Measurements from ENCODE around the gene MTA2.

Gene MTA2

GRCh38 chr11:62612366-62613290, 11.0 kb upstream of the MTA2 start, which contains the start of the genes EML3 and ROM1:
Gene EML3, minus strand, starts transcription at chr11:62612775. Its CDS starts 318 bp downstream, at chr11:62612457.
Gene ROM1, plus strand, starts transcription at chr11:62613257. Its CDS starts 25 bp downstream, at chr11:62613282.
- peak; percentile 85 for DNase-seq

GRCh38 chr11:62611705-62612365, 10.2 kb upstream of the MTA2 start:
- DNase-seq = peak; percentile 72

GRCh38 chr11:62610814-62611704, 9.4 kb upstream of the MTA2 start:
- DNase-seq = no peak

GRCh38 chr11:62610403-62610802, 8.7 kb upstream of the MTA2 start:
- DNase-seq = no peak

GRCh38 chr11:62608776-62609175, 7.1 kb upstream of the MTA2 start:
- no peak for DNase-seq

- DNase-seq = no peak
Observed at GRCh38 chr11:62607714-62608113, 6.0 kb upstream of the MTA2 start.

GRCh38 chr11:62605902-62606301, 4.2 kb upstream of the MTA2 start:
- DNase-seq = no peak

GRCh38 chr11:62605467-62605866, 3.8 kb upstream of the MTA2 start:
- DNase-seq = no peak

- DNase-seq = no peak
Observed at GRCh38 chr11:62604460-62605120, 2.9 kb upstream of the MTA2 start.

- no peak for DNase-seq
Observed at GRCh38 chr11:62603776-62604299, 2.2 kb upstream of the MTA2 start.

- DNase-seq = no peak
Observed at GRCh38 chr11:62603072-62603408, 1.4 kb upstream of the MTA2 start.

- DNase-seq = peak; percentile 33
Observed at GRCh38 chr11:62602141-62603071, 741 bp upstream of the MTA2 start.

GRCh38 chr11:62601122-62601371, 618 bp downstream of the MTA2 start:
- DNase-seq = peak; percentile 64

GRCh38 chr11:62600367-62601121, 1.1 kb downstream of the MTA2 start:
- no peak for DNase-seq

GRCh38 chr11:62599901-62600300, 1.8 kb downstream of the MTA2 start:
- no peak for DNase-seq

- DNase-seq = peak; percentile 96
Observed at GRCh38 chr11:62599069-62599696, 2.5 kb downstream of the MTA2 start.

- no peak for DNase-seq
Observed at GRCh38 chr11:62595124-62595523, 6.5 kb downstream of the MTA2 start.

- peak; percentile 81 for DNase-seq
Observed at GRCh38 chr11:62593434-62594044, 8.1 kb downstream of the MTA2 start.

- DNase-seq = no peak
Observed at GRCh38 chr11:62592989-62593421, 8.7 kb downstream of the MTA2 start.

Data from stimulated activated CD4-positive, alpha-beta T cell treated with anti-CD3 and anti-CD28 coated beads, Interleukin-4, amount 100 ng/mL, for 24 hours (primary cell).